ENCODE data around the gene FCHO2. TPM values are rescaled to one million over a fixed set of nuclear protein-coding genes. Genes with fewer than 3 reads are reported as not detected.
A peak's percentile ranks its signal among the peaks of the same experiment; 100 is the strongest.

Gene FCHO2
- total RNA-seq, 1 experiment from 2014 or later: 16.9 TPM

DNA sequence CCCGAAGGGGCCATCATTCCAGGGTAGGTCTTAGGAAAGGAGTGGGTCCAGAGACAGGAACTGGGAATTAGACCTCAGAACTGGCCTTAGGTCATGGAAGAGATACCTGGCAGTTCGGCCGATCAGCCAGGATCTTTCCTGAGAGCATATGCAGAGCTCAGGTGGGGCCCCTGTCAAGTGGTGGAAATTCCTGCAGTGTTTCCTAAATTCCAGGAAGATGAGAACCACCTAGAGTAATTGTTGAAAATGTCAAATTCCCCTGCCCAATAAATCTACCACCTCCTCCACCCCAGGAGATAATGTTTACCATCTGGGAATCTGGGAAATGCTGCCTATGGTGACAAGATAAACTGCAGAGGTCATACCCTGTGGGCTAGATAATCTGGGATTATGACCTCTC lies 179.2 kb downstream of the FCHO2 start:
- BruUV-seq (replicated peaks): no TSS peak
- no peak overlapping the region for H3K4me3 Mint-ChIP-seq (ENCODE audit: unreplicated experiment)

DNA sequence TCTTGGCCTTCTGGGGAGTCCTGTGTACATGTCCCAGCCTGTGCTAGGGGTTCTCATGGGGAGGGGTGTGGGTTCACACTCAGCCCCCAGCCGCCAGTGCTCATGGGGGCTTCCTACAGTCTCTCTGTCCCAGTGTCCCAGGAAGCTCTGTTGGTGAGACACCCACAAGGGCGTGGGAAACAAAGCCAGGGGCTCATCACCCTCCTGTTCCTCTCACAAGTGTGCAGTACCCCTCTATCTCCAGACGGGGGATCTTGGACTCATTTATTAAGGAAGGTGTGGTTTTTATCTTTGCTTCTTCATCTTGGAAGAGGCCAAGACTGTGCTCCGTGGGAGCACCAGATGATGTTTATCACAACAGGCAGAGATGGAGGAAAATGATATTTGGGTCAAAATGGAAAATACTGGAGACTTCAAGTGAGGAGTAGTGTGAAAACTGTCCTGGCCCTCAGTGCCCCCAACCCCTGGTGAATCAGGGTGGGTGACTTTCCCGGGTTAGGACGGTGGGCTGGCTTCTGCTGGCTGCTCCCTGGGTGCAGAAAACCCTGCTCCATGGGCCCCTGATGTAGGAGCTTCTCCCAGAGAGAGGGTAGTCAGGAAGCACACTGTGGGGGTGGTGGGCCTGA lies 179.7 kb downstream of the FCHO2 start:
- Mint-ChIP-seq H3K27me3 (ENCODE audit: insufficient read depth, unreplicated experiment) (no peaks in the 10 kb centered on the region), H3K27ac (ENCODE audit: low read depth, unreplicated experiment) (no peak overlapping the region), H3K4me1 (ENCODE audit: insufficient read depth, unreplicated experiment) (peaks cover 6% of the 10 kb centered on the region), H3K36me3 (ENCODE audit: insufficient read depth, unreplicated experiment) (no peaks in the 10 kb centered on the region), H3K4me3 (ENCODE audit: unreplicated experiment) (no peak overlapping the region), H3K9me3 (ENCODE audit: unreplicated experiment) (no peaks in the 10 kb centered on the region)
- peak; percentile 68 for DNase-seq (ENCODE audit: unreplicated experiment)
- TF ChIP-seq, protein P1, sequence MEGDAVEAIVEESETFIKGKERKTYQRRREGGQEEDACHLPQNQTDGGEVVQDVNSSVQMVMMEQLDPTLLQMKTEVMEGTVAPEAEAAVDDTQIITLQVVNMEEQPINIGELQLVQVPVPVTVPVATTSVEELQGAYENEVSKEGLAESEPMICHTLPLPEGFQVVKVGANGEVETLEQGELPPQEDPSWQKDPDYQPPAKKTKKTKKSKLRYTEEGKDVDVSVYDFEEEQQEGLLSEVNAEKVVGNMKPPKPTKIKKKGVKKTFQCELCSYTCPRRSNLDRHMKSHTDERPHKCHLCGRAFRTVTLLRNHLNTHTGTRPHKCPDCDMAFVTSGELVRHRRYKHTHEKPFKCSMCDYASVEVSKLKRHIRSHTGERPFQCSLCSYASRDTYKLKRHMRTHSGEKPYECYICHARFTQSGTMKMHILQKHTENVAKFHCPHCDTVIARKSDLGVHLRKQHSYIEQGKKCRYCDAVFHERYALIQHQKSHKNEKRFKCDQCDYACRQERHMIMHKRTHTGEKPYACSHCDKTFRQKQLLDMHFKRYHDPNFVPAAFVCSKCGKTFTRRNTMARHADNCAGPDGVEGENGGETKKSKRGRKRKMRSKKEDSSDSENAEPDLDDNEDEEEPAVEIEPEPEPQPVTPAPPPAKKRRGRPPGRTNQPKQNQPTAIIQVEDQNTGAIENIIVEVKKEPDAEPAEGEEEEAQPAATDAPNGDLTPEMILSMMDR (IDR thresholded peaks at IDR 0.05; ENCODE audit: unreplicated experiment): peak; percentile 20
- CTCF ChIA-PET: interaction anchor here (0.6 to 2.0 kb wide), 3 partner anchors 20 to 57 kb away, joined by 3 to 5 read pairs (median 3); no protein-coding TSS in a partner anchor
- intact Hi-C loops (cut with micrococcal nuclease): loop anchor here (1.0 to 10.0 kb wide), 2 partner anchors 79 to 316 kb away; no protein-coding TSS in a partner anchor
- POLR2A ChIA-PET: no interaction called here
- no TSS peak for BruUV-seq (replicated peaks)

More for the DNA sequence above, 179.2 kb downstream of the FCHO2 start:
- Mint-ChIP-seq H3K9me3 (ENCODE audit: unreplicated experiment) (no peaks in the 10 kb centered on the region), H3K4me1 (ENCODE audit: insufficient read depth, unreplicated experiment) (peaks cover 6% of the 10 kb centered on the region), H3K27me3 (ENCODE audit: insufficient read depth, unreplicated experiment) (no peaks in the 10 kb centered on the region), H3K27ac (ENCODE audit: low read depth, unreplicated experiment) (no peak overlapping the region), H3K36me3 (ENCODE audit: insufficient read depth, unreplicated experiment) (no peaks in the 10 kb centered on the region)
- TF ChIP-seq, protein P1 (IDR thresholded peaks at IDR 0.05; ENCODE audit: unreplicated experiment): no peak
- no peak for DNase-seq (ENCODE audit: unreplicated experiment)
- ChIA-PET POLR2A (no interaction called here), CTCF (interaction anchor here (0.6 to 2.0 kb wide), 2 partner anchors 57 to 313 kb away, joined by 3 to 5 read pairs; partner anchors contain the start of gene FOXD1)
- intact Hi-C loops (cut with micrococcal nuclease): loop anchor here (1.0 to 10.0 kb wide), 2 partner anchors 80 to 316 kb away; no protein-coding TSS in a partner anchor

DNA sequence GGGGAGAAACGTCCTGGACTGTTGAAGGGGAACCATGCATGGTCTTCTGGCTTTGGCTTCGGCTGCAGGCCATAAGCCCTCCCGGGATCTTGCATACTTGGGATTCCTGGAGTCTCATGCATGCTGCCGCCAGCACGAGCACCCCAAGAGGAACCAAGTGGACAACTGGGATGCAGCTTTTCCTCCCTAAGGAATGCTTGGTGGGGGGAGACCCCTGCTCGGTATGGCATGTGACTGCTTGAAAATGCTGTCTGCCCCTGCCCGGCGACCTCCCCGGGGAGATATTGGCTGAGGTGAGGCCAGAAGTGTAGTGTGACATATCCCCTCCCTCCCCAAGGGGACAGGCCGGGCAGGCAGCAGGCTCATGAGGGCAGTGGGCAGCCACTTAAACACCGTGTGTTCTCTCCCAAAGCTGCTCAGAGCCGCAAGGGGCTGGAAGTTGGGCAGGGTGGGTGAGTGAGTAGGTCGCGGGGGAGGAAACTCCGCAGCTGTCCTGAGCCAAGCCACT lies 180.3 kb downstream of the FCHO2 start:
- Mint-ChIP-seq H3K9me3 (ENCODE audit: unreplicated experiment) (no peaks in the 10 kb centered on the region), H3K36me3 (ENCODE audit: insufficient read depth, unreplicated experiment) (no peaks in the 10 kb centered on the region), H3K27ac (ENCODE audit: low read depth, unreplicated experiment) (no peak overlapping the region), H3K27me3 (ENCODE audit: insufficient read depth, unreplicated experiment) (no peaks in the 10 kb centered on the region), H3K4me3 (ENCODE audit: unreplicated experiment) (no peak overlapping the region), H3K4me1 (ENCODE audit: insufficient read depth, unreplicated experiment) (peaks cover 6% of the 10 kb centered on the region)
- intact Hi-C loops (cut with micrococcal nuclease): loop anchor here (10.0 kb wide), 1 partner anchor 79 kb away; no protein-coding TSS in a partner anchor
- POLR2A ChIA-PET: no interaction called here
- CTCF ChIA-PET: interaction anchor here (0.6 to 2.0 kb wide), 3 partner anchors 21 to 58 kb away, joined by 3 to 5 read pairs (median 3); no protein-coding TSS in a partner anchor
- TF ChIP-seq, protein P1 (IDR thresholded peaks at IDR 0.05; ENCODE audit: unreplicated experiment): no peak
- no TSS peak for BruUV-seq (replicated peaks)
- no peak for DNase-seq (ENCODE audit: unreplicated experiment)

All from MCF 10A (cell line).